ENCODE measurements around the gene CCM2L.
A peak's percentile ranks its signal among the peaks of the same experiment; 100 is the strongest.

Gene CCM2L

DNA sequence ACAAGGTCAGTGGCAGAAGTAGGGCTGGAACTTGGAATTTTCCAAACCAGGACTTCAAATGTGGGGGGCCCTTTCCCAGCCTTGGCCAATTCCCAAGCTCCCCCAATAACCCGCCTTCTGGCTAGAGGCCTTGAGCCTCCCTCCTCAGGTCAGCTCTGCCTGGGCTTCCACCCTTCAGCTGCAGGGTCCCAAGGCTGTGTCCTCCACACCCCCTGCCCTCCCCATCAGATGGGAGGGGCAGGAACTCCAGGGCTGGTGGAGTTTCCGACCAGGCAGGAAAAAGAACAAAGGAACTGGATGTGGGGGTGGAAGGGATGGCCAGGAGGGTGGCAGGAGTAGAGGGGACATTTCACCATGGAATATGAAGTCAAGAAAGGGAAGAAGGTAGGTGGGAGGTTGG, at the start of gene CCM2L:
Gene CCM2L, plus strand, starts transcription at position 338 of the 400 bp plus-strand sequence. Its CDS starts 17 bp downstream, at position 355.
- Histone ChIP-seq H3K4me1 (ENCODE audit: control insufficient read depth in 5 of 5, insufficient read depth in 5 of 5, low read length in 5 of 5) (peaks cover 0 to 62% (median 20%) of the 10 kb centered on the region in 5 donors), H3K9me3 (ENCODE audit: control insufficient read depth in 5 of 5, low read length in 5 of 5) (no peaks in the 10 kb centered on the region), H3K27ac (ENCODE audit: low read depth, low read length) (peak within 1 kb of the TSS; percentile 39), H3K27me3 (ENCODE audit: control insufficient read depth in 5 of 5, insufficient read depth in 4 of 5, low read length in 5 of 5) (peaks cover 3 to 11% (median 7%) of the 10 kb centered on the region in 5 donors), H3K9ac (ENCODE audit: low read length in 5 of 5) (peak within 1 kb of the TSS in 2 of 5 donors; percentile 38 to 80), H3K36me3 (ENCODE audit: control insufficient read depth in 5 of 5, insufficient read depth in 5 of 5, low read length in 5 of 5) (no peaks in the 10 kb centered on the region), H3K4me3 (ENCODE audit: low read depth in 1 of 5, low read length in 5 of 5) (peak within 1 kb of the TSS in 4 of 5 donors; percentile 58 to 83 (median 72))

DNA sequence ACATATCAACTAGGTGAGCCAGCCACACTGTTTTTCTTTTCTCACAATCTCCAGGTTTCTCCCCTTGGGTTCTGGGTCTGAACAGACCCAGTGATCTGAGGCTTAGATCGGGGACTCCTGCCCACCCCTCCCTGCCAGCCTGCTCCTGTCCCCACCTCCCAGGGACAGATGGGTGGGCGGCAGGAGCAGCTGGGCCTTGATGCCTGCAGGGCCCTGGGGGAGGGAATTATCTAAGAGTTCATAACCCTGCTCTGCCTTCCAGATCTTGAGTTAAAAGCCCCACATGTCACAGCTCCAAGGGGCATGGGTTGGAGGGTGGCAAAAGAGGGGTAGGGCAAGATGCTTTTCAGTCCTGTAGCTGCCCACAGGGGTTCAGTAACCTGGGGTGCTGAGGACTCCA, 47.5 kb upstream of the CCM2L start:
- Histone ChIP-seq H3K9ac (ENCODE audit: low read length in 5 of 5) (no peak overlapping the region), H3K27me3 (ENCODE audit: control insufficient read depth in 5 of 5, insufficient read depth in 4 of 5, low read length in 5 of 5) (peaks cover 12 to 26% (median 22%) of the 10 kb centered on the region in 5 donors), H3K36me3 (ENCODE audit: control insufficient read depth in 5 of 5, insufficient read depth in 5 of 5, low read length in 5 of 5) (no peaks in the 10 kb centered on the region)

DNA sequence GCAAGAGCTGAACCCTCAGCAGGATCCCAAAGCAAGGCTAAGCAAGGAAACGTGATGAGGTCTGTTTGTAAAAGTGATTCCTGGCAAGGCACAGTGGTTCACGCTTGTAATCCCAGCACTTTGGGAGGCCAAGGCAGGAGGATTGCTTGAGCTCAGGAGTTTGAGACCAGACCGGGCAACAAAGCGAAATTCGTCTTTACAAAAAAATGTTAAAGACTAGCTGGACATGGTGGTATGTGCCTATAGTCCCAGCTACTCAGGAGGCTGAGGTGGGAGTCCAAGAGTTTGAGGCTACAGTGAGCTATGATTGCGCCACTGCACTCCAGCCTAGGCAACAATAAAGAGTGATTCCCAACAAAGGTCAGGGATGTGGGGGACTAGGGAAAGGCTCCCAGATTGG, 46.3 kb upstream of the CCM2L start:
- Histone ChIP-seq H3K4me1 (ENCODE audit: control insufficient read depth in 5 of 5, insufficient read depth in 5 of 5, low read length in 5 of 5) (peaks cover 0 to 8% (median 0%) of the 10 kb centered on the region in 5 donors), H3K27me3 (ENCODE audit: control insufficient read depth in 5 of 5, insufficient read depth in 4 of 5, low read length in 5 of 5) (peaks cover 12 to 28% (median 22%) of the 10 kb centered on the region in 5 donors), H3K4me3 (ENCODE audit: low read depth in 1 of 5, low read length in 5 of 5) (no peak overlapping the region), H3K27ac (ENCODE audit: low read depth, low read length) (no peak overlapping the region), H3K9me3 (ENCODE audit: control insufficient read depth in 5 of 5, low read length in 5 of 5) (no peaks in the 10 kb centered on the region), H3K9ac (ENCODE audit: low read length in 5 of 5) (no peak overlapping the region), H3K36me3 (ENCODE audit: control insufficient read depth in 5 of 5, insufficient read depth in 5 of 5, low read length in 5 of 5) (no peaks in the 10 kb centered on the region)

More for the DNA sequence above, 47.5 kb upstream of the CCM2L start:
- no peaks in the 10 kb centered on the region for H3K4me1 ChIP-seq (ENCODE audit: control insufficient read depth in 5 of 5, insufficient read depth in 5 of 5, low read length in 5 of 5)
- no peak overlapping the region for H3K27ac ChIP-seq (ENCODE audit: low read depth, low read length)
- no peaks in the 10 kb centered on the region for H3K9me3 ChIP-seq (ENCODE audit: control insufficient read depth in 5 of 5, low read length in 5 of 5)
- H3K4me3 ChIP-seq (ENCODE audit: low read depth in 1 of 5, low read length in 5 of 5): no peak overlapping the region

DNA sequence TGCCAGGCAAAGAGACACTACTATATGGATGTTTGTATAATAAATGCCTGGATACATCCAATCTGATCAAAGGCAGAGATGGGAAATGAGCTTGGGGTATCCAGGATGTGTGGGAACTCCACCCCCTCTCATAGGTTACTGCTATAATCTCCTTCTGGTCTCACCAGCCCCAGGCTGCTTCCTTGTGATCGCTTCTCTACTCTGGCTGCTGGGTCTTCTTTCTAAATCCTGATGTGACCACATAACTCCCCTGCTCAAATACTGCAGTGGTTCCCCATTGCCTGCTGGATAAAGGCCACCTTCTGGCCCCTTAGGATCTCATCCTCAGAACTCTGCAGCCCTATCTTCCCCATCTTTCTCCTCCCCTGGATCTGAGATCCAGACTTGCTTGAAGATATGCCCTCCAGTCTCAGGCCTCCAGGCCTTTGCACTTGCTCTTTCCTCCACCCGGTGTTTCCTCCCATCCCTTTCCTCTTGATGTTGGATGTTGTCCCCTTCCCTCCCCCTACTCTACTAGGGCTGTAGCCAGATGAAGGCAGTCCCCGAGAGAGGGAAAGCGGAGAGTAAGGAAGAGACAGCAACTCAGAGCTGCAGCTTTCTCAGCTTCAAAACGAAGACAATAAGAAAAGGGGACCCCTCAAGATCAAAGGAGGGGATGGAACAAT, 43.1 kb upstream of the CCM2L start:
- Histone ChIP-seq H3K4me3 (ENCODE audit: low read depth in 1 of 5, low read length in 5 of 5) (no peak overlapping the region), H3K9ac (ENCODE audit: low read length in 5 of 5) (no peak overlapping the region), H3K27me3 (ENCODE audit: control insufficient read depth in 5 of 5, insufficient read depth in 4 of 5, low read length in 5 of 5) (peaks cover 9 to 30% (median 22%) of the 10 kb centered on the region in 5 donors), H3K36me3 (ENCODE audit: control insufficient read depth in 5 of 5, insufficient read depth in 5 of 5, low read length in 5 of 5) (no peaks in the 10 kb centered on the region), H3K27ac (ENCODE audit: low read depth, low read length) (no peak overlapping the region), H3K4me1 (ENCODE audit: control insufficient read depth in 5 of 5, insufficient read depth in 5 of 5, low read length in 5 of 5) (peaks cover 0 to 8% (median 0%) of the 10 kb centered on the region in 5 donors), H3K9me3 (ENCODE audit: control insufficient read depth in 5 of 5, low read length in 5 of 5) (no peaks in the 10 kb centered on the region)

DNA sequence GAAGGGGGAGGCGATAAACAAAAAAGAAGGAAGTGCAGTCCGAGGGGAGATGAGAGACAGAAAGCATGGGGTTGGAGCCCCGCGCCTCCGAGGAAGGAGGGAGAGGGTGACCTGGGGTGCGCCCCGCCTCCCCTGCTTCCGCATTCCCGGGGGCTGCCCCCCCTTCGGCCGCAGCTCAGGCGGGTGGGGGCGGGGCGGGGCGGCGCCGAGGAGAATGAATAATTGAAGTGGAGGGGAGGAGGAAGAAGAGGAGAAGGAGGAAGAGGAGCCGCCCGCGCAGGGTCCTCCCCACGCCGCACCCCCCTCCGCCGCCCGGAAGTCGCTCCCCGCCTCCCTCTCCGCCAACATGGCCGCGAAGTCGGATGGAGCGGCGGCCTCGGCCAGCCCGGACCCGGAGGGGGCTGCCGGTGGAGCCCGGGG, 42.4 kb upstream of the CCM2L start, which contains the start of gene XKR7:
Gene XKR7, plus strand, starts transcription at position 322 of the 420 bp plus-strand sequence. Its CDS starts 25 bp downstream, at position 347.
- peaks cover 9 to 30% (median 17%) of the 10 kb centered on the region in 5 donors for H3K27me3 ChIP-seq (ENCODE audit: control insufficient read depth in 5 of 5, insufficient read depth in 4 of 5, low read length in 5 of 5)
- H3K27ac ChIP-seq (ENCODE audit: low read depth, low read length): no peak within 1 kb of the TSS
- H3K4me3 ChIP-seq (ENCODE audit: low read depth in 1 of 5, low read length in 5 of 5): peak within 1 kb of the TSS in 1 of 5 donors; percentile 37
- H3K36me3 ChIP-seq (ENCODE audit: control insufficient read depth in 5 of 5, insufficient read depth in 5 of 5, low read length in 5 of 5): no peaks in the 10 kb centered on the region
- no peaks in the 10 kb centered on the region for H3K9me3 ChIP-seq (ENCODE audit: control insufficient read depth in 5 of 5, low read length in 5 of 5)
- H3K4me1 ChIP-seq (ENCODE audit: control insufficient read depth in 5 of 5, insufficient read depth in 5 of 5, low read length in 5 of 5): peaks cover 0 to 8% (median 0%) of the 10 kb centered on the region in 5 donors
- no peak within 1 kb of the TSS for H3K9ac ChIP-seq (ENCODE audit: low read length in 5 of 5)

DNA sequence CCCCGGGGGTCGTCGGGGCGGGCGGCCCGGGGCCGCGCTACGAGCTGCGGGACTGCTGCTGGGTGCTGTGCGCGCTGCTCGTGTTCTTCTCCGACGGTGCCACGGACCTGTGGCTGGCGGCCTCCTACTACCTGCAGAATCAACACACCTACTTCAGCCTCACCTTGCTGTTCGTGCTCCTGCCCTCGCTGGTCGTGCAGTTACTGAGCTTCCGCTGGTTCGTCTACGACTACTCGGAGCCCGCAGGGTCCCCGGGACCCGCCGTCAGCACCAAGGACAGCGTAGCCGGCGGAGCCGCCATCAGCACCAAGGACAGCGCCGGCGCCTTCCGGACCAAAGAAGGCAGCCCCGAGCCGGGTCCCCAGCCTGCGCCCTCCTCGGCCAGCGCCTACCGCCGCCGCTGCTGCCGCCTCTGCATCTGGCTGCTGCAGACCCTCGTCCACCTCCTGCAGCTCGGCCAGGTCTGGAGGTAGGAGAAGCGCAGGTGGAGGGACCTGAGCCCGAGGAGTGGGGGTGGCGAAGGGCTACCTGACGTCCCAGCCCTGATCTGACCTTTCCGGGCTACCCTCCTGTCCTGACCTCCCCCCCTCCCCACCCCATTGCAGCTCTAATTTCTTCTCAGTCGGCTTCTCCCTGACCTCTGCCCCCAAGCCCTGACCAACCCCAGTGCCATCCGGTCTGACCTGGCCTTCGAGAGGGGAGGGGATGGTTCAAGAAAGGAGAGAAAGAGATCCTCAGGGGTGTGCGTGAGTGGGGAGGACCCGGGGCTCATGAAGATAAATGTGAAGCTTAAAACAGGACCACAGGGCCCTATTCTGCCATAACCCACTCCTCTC, 41.7 kb upstream of the CCM2L start:
- H3K27me3 ChIP-seq (ENCODE audit: control insufficient read depth in 5 of 5, insufficient read depth in 4 of 5, low read length in 5 of 5): peaks cover 9 to 30% (median 16%) of the 10 kb centered on the region in 5 donors
- peaks cover 0 to 8% (median 0%) of the 10 kb centered on the region in 5 donors for H3K4me1 ChIP-seq (ENCODE audit: control insufficient read depth in 5 of 5, insufficient read depth in 5 of 5, low read length in 5 of 5)
- H3K9me3 ChIP-seq (ENCODE audit: control insufficient read depth in 5 of 5, low read length in 5 of 5): no peaks in the 10 kb centered on the region
- no peak overlapping the region for H3K9ac ChIP-seq (ENCODE audit: low read length in 5 of 5)
- H3K27ac ChIP-seq (ENCODE audit: low read depth, low read length): no peak overlapping the region
- H3K36me3 ChIP-seq (ENCODE audit: control insufficient read depth in 5 of 5, insufficient read depth in 5 of 5, low read length in 5 of 5): no peaks in the 10 kb centered on the region
- peak overlapping the region in 1 of 5 donors; percentile 37 for H3K4me3 ChIP-seq (ENCODE audit: low read depth in 1 of 5, low read length in 5 of 5)

DNA sequence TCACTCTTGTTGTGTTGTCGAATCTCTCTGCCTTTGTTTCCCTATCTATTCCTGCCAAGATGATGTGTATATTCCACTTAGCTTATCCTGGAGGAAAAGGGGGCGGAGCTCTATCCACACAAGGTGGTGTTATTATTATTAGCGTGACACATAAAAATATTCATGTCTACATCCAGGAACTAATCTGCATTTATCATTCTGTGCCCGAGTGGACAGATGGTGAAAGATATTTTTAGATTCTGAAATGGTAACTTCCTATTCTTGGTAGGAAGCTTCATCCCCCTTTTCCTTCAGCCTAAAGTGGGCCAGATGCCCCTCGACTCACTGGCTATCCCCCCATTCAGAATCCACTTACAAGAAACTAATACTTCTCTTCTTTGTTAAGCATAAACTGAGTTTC, 40.2 kb upstream of the CCM2L start:
- Histone ChIP-seq H3K27ac (ENCODE audit: low read depth, low read length) (no peak overlapping the region), H3K4me1 (ENCODE audit: control insufficient read depth in 5 of 5, insufficient read depth in 5 of 5, low read length in 5 of 5) (peaks cover 0 to 8% (median 0%) of the 10 kb centered on the region in 5 donors), H3K4me3 (ENCODE audit: low read depth in 1 of 5, low read length in 5 of 5) (no peak overlapping the region), H3K27me3 (ENCODE audit: control insufficient read depth in 5 of 5, insufficient read depth in 4 of 5, low read length in 5 of 5) (peaks cover 12 to 36% (median 19%) of the 10 kb centered on the region in 5 donors), H3K9ac (ENCODE audit: low read length in 5 of 5) (no peak overlapping the region), H3K36me3 (ENCODE audit: control insufficient read depth in 5 of 5, insufficient read depth in 5 of 5, low read length in 5 of 5) (no peaks in the 10 kb centered on the region), H3K9me3 (ENCODE audit: control insufficient read depth in 5 of 5, low read length in 5 of 5) (no peaks in the 10 kb centered on the region)

DNA sequence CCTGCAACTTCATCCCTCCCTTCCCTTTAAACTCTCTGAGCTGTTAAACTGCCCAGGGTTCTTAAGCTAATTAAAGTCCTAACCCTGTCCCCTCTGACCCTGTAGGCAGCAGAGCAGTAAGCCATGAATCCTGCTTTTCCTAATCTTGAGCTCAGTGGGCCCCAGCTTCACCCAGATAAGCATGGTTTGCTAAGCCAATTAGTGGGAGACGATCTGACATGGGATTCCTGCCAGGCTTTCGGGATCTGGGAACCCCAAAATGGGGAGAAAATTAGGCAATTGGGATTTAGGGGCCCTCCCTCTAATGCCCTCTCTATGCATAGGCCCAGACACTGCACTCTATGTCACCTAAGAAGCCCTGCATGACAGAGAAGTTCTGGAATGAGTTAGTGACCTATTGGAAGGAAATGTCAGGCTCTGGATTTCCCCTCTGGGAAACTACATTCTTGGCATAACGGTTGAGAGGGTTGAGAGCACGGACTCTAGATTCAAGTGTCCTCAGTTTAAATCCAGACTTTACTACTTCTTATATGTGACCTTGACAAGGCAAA, 37.7 kb upstream of the CCM2L start:
- no peaks in the 10 kb centered on the region for H3K9me3 ChIP-seq (ENCODE audit: control insufficient read depth in 5 of 5, low read length in 5 of 5)
- H3K27me3 ChIP-seq (ENCODE audit: control insufficient read depth in 5 of 5, insufficient read depth in 4 of 5, low read length in 5 of 5): peaks cover 3 to 20% (median 10%) of the 10 kb centered on the region in 5 donors
- no peak overlapping the region for H3K27ac ChIP-seq (ENCODE audit: low read depth, low read length)
- peaks cover 0 to 8% (median 0%) of the 10 kb centered on the region in 5 donors for H3K4me1 ChIP-seq (ENCODE audit: control insufficient read depth in 5 of 5, insufficient read depth in 5 of 5, low read length in 5 of 5)
- no peak overlapping the region for H3K4me3 ChIP-seq (ENCODE audit: low read depth in 1 of 5, low read length in 5 of 5)
- H3K9ac ChIP-seq (ENCODE audit: low read length in 5 of 5): no peak overlapping the region
- H3K36me3 ChIP-seq (ENCODE audit: control insufficient read depth in 5 of 5, insufficient read depth in 5 of 5, low read length in 5 of 5): no peaks in the 10 kb centered on the region

DNA sequence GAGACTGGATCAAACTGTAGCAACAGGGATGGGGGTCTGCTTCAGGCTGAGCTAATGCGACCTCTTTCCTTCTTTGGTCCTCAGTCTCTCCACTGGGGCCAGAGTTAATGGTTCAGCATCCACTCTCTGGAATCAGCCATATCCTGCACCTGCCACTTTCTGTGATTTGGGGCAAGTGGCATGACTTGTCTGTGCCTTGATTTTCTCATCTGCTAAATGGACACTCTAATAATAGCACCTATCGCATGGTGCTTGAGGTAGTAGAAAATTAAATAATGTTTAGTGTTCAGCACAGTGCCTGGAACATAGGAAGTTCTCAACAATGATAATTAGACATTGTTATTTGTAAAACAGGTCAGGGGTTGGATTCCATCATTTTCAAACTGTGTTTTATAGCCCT, 35.9 kb upstream of the CCM2L start:
- Histone ChIP-seq H3K27ac (ENCODE audit: low read depth, low read length) (no peak overlapping the region), H3K36me3 (ENCODE audit: control insufficient read depth in 5 of 5, insufficient read depth in 5 of 5, low read length in 5 of 5) (no peaks in the 10 kb centered on the region), H3K9me3 (ENCODE audit: control insufficient read depth in 5 of 5, low read length in 5 of 5) (no peaks in the 10 kb centered on the region), H3K9ac (ENCODE audit: low read length in 5 of 5) (no peak overlapping the region), H3K4me1 (ENCODE audit: control insufficient read depth in 5 of 5, insufficient read depth in 5 of 5, low read length in 5 of 5) (no peaks in the 10 kb centered on the region), H3K27me3 (ENCODE audit: control insufficient read depth in 5 of 5, insufficient read depth in 4 of 5, low read length in 5 of 5) (peaks cover 3 to 15% (median 9%) of the 10 kb centered on the region in 5 donors), H3K4me3 (ENCODE audit: low read depth in 1 of 5, low read length in 5 of 5) (no peak overlapping the region)
